ENCODE results near the gene SLAMF9. TPM values are rescaled to one million over a fixed set of nuclear protein-coding genes. Genes with fewer than 3 reads are reported as not detected.

The SLAMF9 gene
- total RNA-seq, 1 experiment from 2014 or later: not detected

DNA sequence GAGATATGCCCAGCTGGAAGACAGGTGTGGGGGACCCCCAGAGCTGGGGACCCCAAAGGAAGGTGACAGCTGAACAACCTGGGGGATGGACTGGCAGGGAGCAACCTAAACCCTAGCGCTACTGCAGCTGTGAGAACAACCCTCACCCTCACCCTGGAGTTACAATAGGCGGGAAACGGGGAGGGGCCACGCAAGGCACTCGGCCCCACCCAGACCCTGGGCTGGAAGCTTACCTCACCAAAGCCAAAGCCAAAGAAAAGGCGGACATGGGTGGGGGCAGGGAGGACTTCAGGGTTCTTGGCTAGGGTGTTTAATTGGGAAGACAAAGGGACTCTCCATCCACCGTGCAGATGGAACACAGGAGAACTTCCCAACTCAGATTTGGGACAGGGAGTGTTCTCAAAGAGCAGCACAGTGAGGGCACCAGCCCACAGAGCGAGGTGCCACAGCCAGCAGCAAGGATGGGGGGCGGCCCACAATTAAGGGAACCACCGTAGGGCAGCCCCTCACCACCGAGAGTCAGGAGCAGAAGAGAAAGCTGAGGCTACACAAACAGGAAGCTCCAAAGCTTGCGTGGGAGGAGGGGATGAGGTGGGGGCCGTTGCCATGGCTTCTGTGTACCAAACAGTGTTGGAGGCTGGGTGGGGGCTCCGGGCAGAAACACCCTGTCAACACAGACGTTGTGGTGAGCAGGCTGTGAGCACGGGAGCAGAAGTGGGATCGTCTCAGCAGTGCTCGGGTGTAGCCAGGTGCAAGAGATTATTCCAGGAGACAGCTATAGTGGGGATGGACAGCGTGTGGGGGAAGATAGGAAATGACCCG, 30.6 kb downstream of the SLAMF9 start:
- in situ Hi-C loops (cut with HindIII; ENCODE audit: low pct_unique_long_range_greater_than_20kb, low sequenced_read_pairs) (no loop called here), intact Hi-C loops (cut with micrococcal nuclease; ENCODE audit: unreplicated experiment) (no loop called here)
- DNase-seq (ENCODE audit: low read depth, low spot score) (no peak), ATAC-seq (peak; percentile 20)
- peak overlapping the region; percentile 87 for H3K27ac ChIP-seq (ENCODE audit: low read length)
- no peaks in the 10 kb centered on the region for H3K27me3 ChIP-seq (ENCODE audit: control insufficient read depth, insufficient read depth, low read length)
- peaks cover 54% of the 10 kb centered on the region for H3K4me1 ChIP-seq (ENCODE audit: control insufficient read depth, insufficient read depth, low read length)
- H3K9me3 ChIP-seq (ENCODE audit: control insufficient read depth, insufficient read depth, low read depth, low read length): no peaks in the 10 kb centered on the region
- peak overlapping the region; percentile 81 to 96 for H3K4me3 ChIP-seq (ENCODE audit: low read depth in 2 of 2, low read length in 2 of 2)
- 0 out of 2 replicates have a peak, but pooled peaks cover 5% of the 10 kb centered on the region for H3K36me3 ChIP-seq (ENCODE audit: control insufficient read depth, insufficient read depth, low read length)
- no TSS peak for BruUV-seq (replicated peaks)
- TF ChIP-seq, protein P1, sequence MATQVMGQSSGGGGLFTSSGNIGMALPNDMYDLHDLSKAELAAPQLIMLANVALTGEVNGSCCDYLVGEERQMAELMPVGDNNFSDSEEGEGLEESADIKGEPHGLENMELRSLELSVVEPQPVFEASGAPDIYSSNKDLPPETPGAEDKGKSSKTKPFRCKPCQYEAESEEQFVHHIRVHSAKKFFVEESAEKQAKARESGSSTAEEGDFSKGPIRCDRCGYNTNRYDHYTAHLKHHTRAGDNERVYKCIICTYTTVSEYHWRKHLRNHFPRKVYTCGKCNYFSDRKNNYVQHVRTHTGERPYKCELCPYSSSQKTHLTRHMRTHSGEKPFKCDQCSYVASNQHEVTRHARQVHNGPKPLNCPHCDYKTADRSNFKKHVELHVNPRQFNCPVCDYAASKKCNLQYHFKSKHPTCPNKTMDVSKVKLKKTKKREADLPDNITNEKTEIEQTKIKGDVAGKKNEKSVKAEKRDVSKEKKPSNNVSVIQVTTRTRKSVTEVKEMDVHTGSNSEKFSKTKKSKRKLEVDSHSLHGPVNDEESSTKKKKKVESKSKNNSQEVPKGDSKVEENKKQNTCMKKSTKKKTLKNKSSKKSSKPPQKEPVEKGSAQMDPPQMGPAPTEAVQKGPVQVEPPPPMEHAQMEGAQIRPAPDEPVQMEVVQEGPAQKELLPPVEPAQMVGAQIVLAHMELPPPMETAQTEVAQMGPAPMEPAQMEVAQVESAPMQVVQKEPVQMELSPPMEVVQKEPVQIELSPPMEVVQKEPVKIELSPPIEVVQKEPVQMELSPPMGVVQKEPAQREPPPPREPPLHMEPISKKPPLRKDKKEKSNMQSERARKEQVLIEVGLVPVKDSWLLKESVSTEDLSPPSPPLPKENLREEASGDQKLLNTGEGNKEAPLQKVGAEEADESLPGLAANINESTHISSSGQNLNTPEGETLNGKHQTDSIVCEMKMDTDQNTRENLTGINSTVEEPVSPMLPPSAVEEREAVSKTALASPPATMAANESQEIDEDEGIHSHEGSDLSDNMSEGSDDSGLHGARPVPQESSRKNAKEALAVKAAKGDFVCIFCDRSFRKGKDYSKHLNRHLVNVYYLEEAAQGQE (IDR thresholded peaks at IDR 0.05; ENCODE audit: insufficient read depth in 1 of 2, low read depth in 2 of 2, low read length in 1 of 2): no peak
- TF ChIP-seq SIN3A (IDR thresholded peaks at IDR 0.05; ENCODE audit: borderline replicate concordance, insufficient read depth, low read depth, low read length): no peak
- no peak for TF ChIP-seq POLR2AphosphoS5 (IDR thresholded peaks at IDR 0.05; ENCODE audit: low read depth, low read length)
- TF ChIP-seq TCF7L2 (IDR thresholded peaks at IDR 0.05; ENCODE audit: low read depth, low read length): no peak
- TF ChIP-seq, protein P2, sequence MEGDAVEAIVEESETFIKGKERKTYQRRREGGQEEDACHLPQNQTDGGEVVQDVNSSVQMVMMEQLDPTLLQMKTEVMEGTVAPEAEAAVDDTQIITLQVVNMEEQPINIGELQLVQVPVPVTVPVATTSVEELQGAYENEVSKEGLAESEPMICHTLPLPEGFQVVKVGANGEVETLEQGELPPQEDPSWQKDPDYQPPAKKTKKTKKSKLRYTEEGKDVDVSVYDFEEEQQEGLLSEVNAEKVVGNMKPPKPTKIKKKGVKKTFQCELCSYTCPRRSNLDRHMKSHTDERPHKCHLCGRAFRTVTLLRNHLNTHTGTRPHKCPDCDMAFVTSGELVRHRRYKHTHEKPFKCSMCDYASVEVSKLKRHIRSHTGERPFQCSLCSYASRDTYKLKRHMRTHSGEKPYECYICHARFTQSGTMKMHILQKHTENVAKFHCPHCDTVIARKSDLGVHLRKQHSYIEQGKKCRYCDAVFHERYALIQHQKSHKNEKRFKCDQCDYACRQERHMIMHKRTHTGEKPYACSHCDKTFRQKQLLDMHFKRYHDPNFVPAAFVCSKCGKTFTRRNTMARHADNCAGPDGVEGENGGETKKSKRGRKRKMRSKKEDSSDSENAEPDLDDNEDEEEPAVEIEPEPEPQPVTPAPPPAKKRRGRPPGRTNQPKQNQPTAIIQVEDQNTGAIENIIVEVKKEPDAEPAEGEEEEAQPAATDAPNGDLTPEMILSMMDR (IDR thresholded peaks at IDR 0.05): no peak
- CTCF ChIA-PET: no interaction called here
- POLR2A ChIA-PET: interaction anchor here (0.6 to 1.0 kb wide), 4 partner anchors 8 to 791 kb away, joined by 3 to 9 read pairs (median 6); partner anchors contain the start of gene SLAMF9

GRCh38 chr1:159922511-159923202, 31.4 kb downstream of the SLAMF9 start:
- Histone ChIP-seq H3K36me3 (ENCODE audit: control insufficient read depth, insufficient read depth, low read length) (0 out of 2 replicates have a peak, but pooled peaks cover 5% of the 10 kb centered on the region), H3K4me3 (ENCODE audit: low read depth in 2 of 2, low read length in 2 of 2) (peak overlapping the region; percentile 81 to 96), H3K9me3 (ENCODE audit: control insufficient read depth, insufficient read depth, low read depth, low read length) (no peaks in the 10 kb centered on the region), H3K27me3 (ENCODE audit: control insufficient read depth, insufficient read depth, low read length) (no peaks in the 10 kb centered on the region), H3K27ac (ENCODE audit: low read length) (peak overlapping the region; percentile 87), H3K4me1 (ENCODE audit: control insufficient read depth, insufficient read depth, low read length) (peaks cover 60% of the 10 kb centered on the region)
- BruUV-seq (replicated peaks): no TSS peak
- no peak for TF ChIP-seq SIN3A (IDR thresholded peaks at IDR 0.05; ENCODE audit: borderline replicate concordance, insufficient read depth, low read depth, low read length)
- TF ChIP-seq POLR2AphosphoS5 (IDR thresholded peaks at IDR 0.05; ENCODE audit: low read depth, low read length): no peak
- TF ChIP-seq TCF7L2 (IDR thresholded peaks at IDR 0.05; ENCODE audit: low read depth, low read length): no peak
- TF ChIP-seq, protein P1 (IDR thresholded peaks at IDR 0.05; ENCODE audit: insufficient read depth in 1 of 2, low read depth in 2 of 2, low read length in 1 of 2): no peak
- CTCF ChIA-PET: interaction anchor here (0.6 kb wide), 1 partner anchor 113 kb away, joined by 4 read pairs; no protein-coding TSS in a partner anchor
- in situ Hi-C loops (cut with HindIII; ENCODE audit: low pct_unique_long_range_greater_than_20kb, low sequenced_read_pairs) (no loop called here), intact Hi-C loops (cut with micrococcal nuclease; ENCODE audit: unreplicated experiment) (no loop called here)
- no peak for DNase-seq (ENCODE audit: low read depth, low spot score)
- no peak for ATAC-seq
- POLR2A ChIA-PET: no interaction called here
